Prostate gland (tissue), 2 donors: ENCODE data around the gene GLP2R. TPM values are rescaled to one million over a fixed set of nuclear protein-coding genes. Genes with fewer than 3 reads are reported as not detected.

Experiments
- DNase-seq: peaks from one replicate; pipeline ENCODE4 v3.0.0-alpha.2; 2019; ENCODE audit warnings: low spot score
- H3K27ac ChIP-seq, 2 donors: fragments of 200-600 bp; sonication (generic); 2 replicates each; pipeline ENCODE4 v1.5.1; 2017 to 2019
- H3K27me3 ChIP-seq: fragments of 200-600 bp; sonication (generic); replicated peaks from 2 replicates; pipeline ENCODE4 v1.5.1; 2019; ENCODE audit not compliant: insufficient read depth
- H3K36me3 ChIP-seq, 2 donors: fragments of 200-600 bp; sonication (generic); 1 replicate in 1 of 2; 2 replicates in 1 of 2; pipeline versions ENCODE4 v1.5.1 to v1.8.1; 2017 to 2019
- H3K4me1 ChIP-seq: fragments of 200-600 bp; sonication (generic); replicated peaks from 2 replicates; pipeline ENCODE4 v1.5.1; 2019
- H3K4me3 ChIP-seq, 2 donors: fragments of 200-600 bp; sonication (generic); 2 replicates each; pipeline ENCODE4 v1.5.1; 2017 to 2019
- H3K9me3 ChIP-seq: fragments of 200-600 bp; sonication (generic); 2 replicates; pipeline ENCODE4 v1.5.1; 2017
- POLR2A ChIP-seq: fragments of 450-650 bp; IDR thresholded peaks from one replicate; pipeline ENCODE4 v1.6.1; 2016; ENCODE audit warnings: antibody characterized with exemption, mild to moderate bottlenecking
- POLR2AphosphoS5 ChIP-seq: sonication (generic); formaldehyde crosslinking; IDR thresholded peaks from one replicate; pipeline ENCODE4 v1.6.1; 2017; ENCODE audit warnings: antibody characterized with exemption
- WGBS: methylation state at CpG from one replicate; pipeline ENCODE4 v1.1.5; 2018; 5-methylcytosine and 5-hydroxymethylcytosine counted together
- intact Hi-C: fragments of 100-400 bp; cut with DNase I; formaldehyde crosslinking; loops from one replicate; pipeline ENCODE4 v1.14.2; 2022
- total RNA-seq, 2 donors: library from RNA; depleted of rRNA; stranded (reverse); fragments of >200 nt; gene quantifications; one replicate each; pipeline ENCODE4 v1.1.0, GENCODE V29; 2016
- TF ChIP-seq, protein P1 (sequence below), 4 experiments: fragments of 200-600 bp in 2 of 4; fragments of 450-650 bp in 2 of 4; sonication (generic) in 2 of 4; IDR thresholded peaks; 1 replicate in 3 of 4; 2 replicates in 1 of 4; pipeline ENCODE4 v1.5.1; 2016 to 2019; ENCODE audit warnings: antibody characterized with exemption in 4 of 4, mild to moderate bottlenecking in 2 of 4, moderate library complexity in 2 of 4

The GLP2R gene
- total RNA-seq, 2 donors from 2014 or later = 0.34 to 1.5 TPM

DNA sequence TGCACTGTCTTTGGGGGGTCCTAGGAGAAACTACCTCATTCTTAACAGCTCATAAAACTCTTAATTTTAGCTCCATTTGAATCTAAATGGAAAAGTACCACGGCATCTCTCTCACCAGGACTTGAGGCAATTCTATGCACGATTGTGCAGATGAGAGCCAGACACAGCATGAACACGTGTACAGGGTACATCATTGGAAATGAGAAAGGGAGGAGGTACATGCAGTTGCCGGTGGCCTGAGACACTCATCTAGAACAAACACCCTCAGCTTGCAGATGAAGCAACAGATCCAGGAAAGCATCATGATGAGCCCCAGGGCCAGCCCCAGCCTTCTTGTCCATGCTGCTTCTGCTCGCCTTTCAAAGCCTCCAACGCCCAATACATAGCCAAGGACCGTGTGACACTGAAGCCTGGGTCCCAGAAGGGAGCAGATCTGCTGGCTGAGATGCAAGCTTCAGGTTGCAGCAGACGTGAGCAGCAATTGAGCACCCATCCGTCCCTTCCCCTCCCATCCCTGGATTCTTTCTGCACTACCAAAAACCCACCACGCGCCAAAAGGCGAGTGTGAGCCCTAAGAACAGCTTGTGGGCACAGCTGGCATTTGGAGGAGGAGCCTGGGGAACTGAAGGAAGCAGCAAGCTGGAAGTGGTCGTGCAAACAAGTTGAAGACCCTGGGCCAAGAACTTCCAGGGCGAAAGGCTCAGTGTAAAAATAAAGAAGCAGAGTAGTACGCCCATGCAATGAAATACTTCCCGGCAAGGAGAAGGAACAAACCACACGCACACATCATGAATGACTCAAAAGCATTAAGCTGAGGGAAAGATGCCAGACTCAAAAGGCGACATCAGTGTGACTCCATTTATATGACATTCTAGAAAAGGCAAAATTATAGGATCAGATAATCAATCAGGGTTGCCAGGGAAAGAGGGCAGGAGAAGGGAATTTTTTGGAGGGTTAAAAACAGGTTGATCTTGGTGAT lies 86.7 kb downstream of the GLP2R start:
- Histone ChIP-seq H3K4me1 (no peaks in the 10 kb centered on the region), H3K9me3 (no peaks in the 10 kb centered on the region), H3K36me3 (no peaks in the 10 kb centered on the region), H3K4me3 (no peak overlapping the region), H3K27ac (no peak overlapping the region), H3K27me3 (no peaks in the 10 kb centered on the region)
- WGBS = 69% methylated on average over 18 of the region's 18 CpGs
- intact Hi-C loops = no loop called here
- DNase-seq = no peak
- TF ChIP-seq POLR2A (no peak), POLR2AphosphoS5 (no peak)
- TF ChIP-seq, protein P1, sequence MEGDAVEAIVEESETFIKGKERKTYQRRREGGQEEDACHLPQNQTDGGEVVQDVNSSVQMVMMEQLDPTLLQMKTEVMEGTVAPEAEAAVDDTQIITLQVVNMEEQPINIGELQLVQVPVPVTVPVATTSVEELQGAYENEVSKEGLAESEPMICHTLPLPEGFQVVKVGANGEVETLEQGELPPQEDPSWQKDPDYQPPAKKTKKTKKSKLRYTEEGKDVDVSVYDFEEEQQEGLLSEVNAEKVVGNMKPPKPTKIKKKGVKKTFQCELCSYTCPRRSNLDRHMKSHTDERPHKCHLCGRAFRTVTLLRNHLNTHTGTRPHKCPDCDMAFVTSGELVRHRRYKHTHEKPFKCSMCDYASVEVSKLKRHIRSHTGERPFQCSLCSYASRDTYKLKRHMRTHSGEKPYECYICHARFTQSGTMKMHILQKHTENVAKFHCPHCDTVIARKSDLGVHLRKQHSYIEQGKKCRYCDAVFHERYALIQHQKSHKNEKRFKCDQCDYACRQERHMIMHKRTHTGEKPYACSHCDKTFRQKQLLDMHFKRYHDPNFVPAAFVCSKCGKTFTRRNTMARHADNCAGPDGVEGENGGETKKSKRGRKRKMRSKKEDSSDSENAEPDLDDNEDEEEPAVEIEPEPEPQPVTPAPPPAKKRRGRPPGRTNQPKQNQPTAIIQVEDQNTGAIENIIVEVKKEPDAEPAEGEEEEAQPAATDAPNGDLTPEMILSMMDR (IDR thresholded peaks at IDR 0.05) = no peak

- intact Hi-C loops = no loop called here
- 96% methylated on average over 5 of the region's 5 CpGs for WGBS
Observed at GRCh38 chr17:9913476-9913875, 87.8 kb downstream of the GLP2R start.

DNA sequence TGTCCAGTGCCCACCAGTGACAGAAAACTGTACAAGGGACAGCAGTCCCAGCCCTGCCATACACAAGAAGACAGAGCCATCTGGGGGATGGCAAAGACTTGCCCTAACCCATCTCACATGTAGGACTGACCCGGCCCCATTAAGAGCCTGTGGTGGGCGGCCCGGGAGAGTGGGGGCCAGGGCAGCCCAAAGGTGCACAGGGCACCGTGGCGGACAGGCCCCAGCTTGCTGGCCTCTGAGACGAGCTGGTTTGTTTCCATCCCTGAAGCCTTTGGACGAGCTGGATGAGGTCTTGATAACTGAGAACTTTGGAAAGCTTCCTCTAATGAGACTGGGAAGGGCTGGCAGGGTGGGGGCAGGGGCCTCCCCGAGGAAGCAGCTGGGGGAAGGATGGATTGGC lies 90.4 kb downstream of the GLP2R start:
- no peak for DNase-seq
- no peak overlapping the region for H3K27ac ChIP-seq
- no peaks in the 10 kb centered on the region for H3K36me3 ChIP-seq
- no peaks in the 10 kb centered on the region for H3K9me3 ChIP-seq
- no peaks in the 10 kb centered on the region for H3K4me1 ChIP-seq
- intact Hi-C loops = no loop called here
- TF ChIP-seq, protein P1 (IDR thresholded peaks at IDR 0.05) = no peak
- no peak overlapping the region for H3K4me3 ChIP-seq
- no peaks in the 10 kb centered on the region for H3K27me3 ChIP-seq
- 57% methylated on average over 8 of the region's 8 CpGs for WGBS

More at GRCh38 chr17:9913476-9913875, 87.8 kb downstream of the GLP2R start:
- H3K4me1 ChIP-seq = no peaks in the 10 kb centered on the region
- H3K27ac ChIP-seq = no peak overlapping the region
- TF ChIP-seq, protein P1 (IDR thresholded peaks at IDR 0.05) = no peak
- TF ChIP-seq POLR2A = no peak
- no peak for TF ChIP-seq POLR2AphosphoS5
- no peak for DNase-seq
- H3K9me3 ChIP-seq = no peaks in the 10 kb centered on the region
- no peaks in the 10 kb centered on the region for H3K36me3 ChIP-seq
- H3K27me3 ChIP-seq = no peaks in the 10 kb centered on the region
- no peak overlapping the region for H3K4me3 ChIP-seq

DNA sequence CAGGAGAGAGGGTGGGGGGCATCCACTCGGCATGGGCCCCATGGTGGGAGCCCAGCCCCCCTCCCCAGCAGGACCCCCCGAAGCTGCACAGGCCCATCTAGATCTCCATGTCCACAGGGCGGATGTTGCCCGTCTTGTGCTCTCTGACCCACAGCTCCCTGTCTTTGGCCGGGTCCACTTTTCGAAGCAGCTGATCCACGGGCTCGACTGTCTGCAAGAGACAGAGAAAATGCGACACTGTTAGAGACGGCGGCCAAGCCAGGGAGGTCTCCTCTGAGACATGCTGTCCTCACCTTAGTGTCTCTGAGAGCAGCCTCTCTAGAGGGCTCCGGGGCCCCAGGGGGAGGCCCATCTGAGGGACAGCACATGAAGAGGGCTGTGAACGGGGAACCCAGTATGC lies 91.4 kb downstream of the GLP2R start:
- WGBS = 87% methylated on average over 13 of the region's 13 CpGs
- Histone ChIP-seq H3K4me1 (no peaks in the 10 kb centered on the region), H3K27ac (no peak overlapping the region), H3K9me3 (no peaks in the 10 kb centered on the region), H3K36me3 (no peaks in the 10 kb centered on the region), H3K27me3 (no peaks in the 10 kb centered on the region), H3K4me3 (no peak overlapping the region)
- intact Hi-C loops = no loop called here
- TF ChIP-seq, protein P1 (IDR thresholded peaks at IDR 0.05) = no peak
- TF ChIP-seq POLR2A (no peak), POLR2AphosphoS5 (no peak)
- no peak for DNase-seq

DNA sequence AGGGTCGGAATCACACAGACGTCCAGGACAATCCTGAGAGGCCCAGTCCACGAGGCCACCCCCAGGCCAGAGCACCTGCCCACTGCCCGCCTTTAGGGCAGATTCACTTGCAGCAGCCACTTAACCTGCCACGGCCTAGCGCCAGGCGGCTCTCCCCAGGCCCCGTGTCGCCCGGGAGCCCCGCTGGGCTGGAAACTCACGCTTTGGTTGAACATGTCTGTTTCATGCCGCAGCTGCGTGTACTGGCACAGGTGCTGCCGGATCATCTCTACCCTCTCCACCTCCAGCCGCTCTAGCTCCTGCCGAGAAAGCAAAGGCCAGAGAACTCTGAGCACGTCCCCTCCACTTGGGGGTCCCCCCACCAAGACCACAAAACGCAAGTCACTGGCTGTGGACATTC lies 92.1 kb downstream of the GLP2R start:
- H3K27ac ChIP-seq = no peak overlapping the region
- intact Hi-C loops = no loop called here
- no peaks in the 10 kb centered on the region for H3K36me3 ChIP-seq
- WGBS = 86% methylated on average over 19 of the region's 19 CpGs
- no peak for DNase-seq
- H3K4me1 ChIP-seq = no peaks in the 10 kb centered on the region
- TF ChIP-seq, protein P1 (IDR thresholded peaks at IDR 0.05) = no peak
- no peak for TF ChIP-seq POLR2AphosphoS5
- TF ChIP-seq POLR2A = no peak
- H3K27me3 ChIP-seq = no peaks in the 10 kb centered on the region
- no peak overlapping the region for H3K4me3 ChIP-seq
- H3K9me3 ChIP-seq = no peaks in the 10 kb centered on the region
